ENCODE data around the gene NKD1.

Gene NKD1

GRCh38 chr16:50602531-50603205, 54.5 kb downstream of the NKD1 start:
- peak in 2 of 4 experiments; percentile 22 to 34 for DNase-seq

- DNase-seq, result no peak
Observed at GRCh38 chr16:50603206-50604064, 55.2 kb downstream of the NKD1 start.

- no peak for DNase-seq
Observed at GRCh38 chr16:50604065-50604418, 55.8 kb downstream of the NKD1 start.

GRCh38 chr16:50604610-50605009, 56.4 kb downstream of the NKD1 start:
- no peak for DNase-seq

GRCh38 chr16:50605733-50606430, 57.7 kb downstream of the NKD1 start:
- no peak for DNase-seq

- DNase-seq, result no peak
Observed at GRCh38 chr16:50606431-50607050, 58.3 kb downstream of the NKD1 start.

- no peak for DNase-seq
Observed at GRCh38 chr16:50607051-50607431, 58.8 kb downstream of the NKD1 start.

- DNase-seq, result no peak
Observed at GRCh38 chr16:50607447-50607846, 59.3 kb downstream of the NKD1 start.

GRCh38 chr16:50607970-50608557, 59.9 kb downstream of the NKD1 start:
- no peak for DNase-seq

- no peak for DNase-seq
Observed at GRCh38 chr16:50609049-50609448, 60.9 kb downstream of the NKD1 start.

- DNase-seq, result no peak
Observed at GRCh38 chr16:50609471-50609870, 61.3 kb downstream of the NKD1 start.

- no peak for DNase-seq
Observed at GRCh38 chr16:50610331-50611262, 62.4 kb downstream of the NKD1 start.

GRCh38 chr16:50611332-50611934, 63.2 kb downstream of the NKD1 start:
- no peak for DNase-seq

- no peak for DNase-seq
Observed at GRCh38 chr16:50611995-50612848, 64.0 kb downstream of the NKD1 start.

GRCh38 chr16:50612849-50613198, 64.6 kb downstream of the NKD1 start:
- no peak for DNase-seq

- no peak for DNase-seq
Observed at GRCh38 chr16:50613281-50613963, 65.2 kb downstream of the NKD1 start.

GRCh38 chr16:50613964-50614474, 65.8 kb downstream of the NKD1 start:
- no peak for DNase-seq

GRCh38 chr16:50614955-50615724, 66.9 kb downstream of the NKD1 start:
- no peak for DNase-seq

- DNase-seq, result no peak
Observed at GRCh38 chr16:50615891-50616290, 67.7 kb downstream of the NKD1 start.
